LNCaP clone FGC (cell line): ENCODE results near the gene TRAF3IP1.

ENCODE experiments used
- DNase-seq: peaks from one replicate; pipeline ENCODE4 v3.0.0-alpha.2; 2011; ENCODE audit warnings: low read depth
- H3K4me3 ChIP-seq: 2 replicates; pipeline ENCODE4 v1.5.1; 2011; ENCODE audit warnings: mild to moderate bottlenecking, low read depth, low read length, control low read depth
- TF ChIP-seq, protein P1 (sequence below): IDR thresholded peaks from 2 replicates; pipeline ENCODE4 v1.5.1; 2012; ENCODE audit warnings: mild to moderate bottlenecking; ENCODE audit not compliant: control insufficient read depth, insufficient read depth; ENCODE audit errors: extremely low read depth

The TRAF3IP1 gene

GRCh38 chr2:238358769-238359168 is 38.5 kb downstream of the TRAF3IP1 start:
- H3K4me3 ChIP-seq: no peak overlapping the region
- DNase-seq: no peak
- TF ChIP-seq, protein P1, sequence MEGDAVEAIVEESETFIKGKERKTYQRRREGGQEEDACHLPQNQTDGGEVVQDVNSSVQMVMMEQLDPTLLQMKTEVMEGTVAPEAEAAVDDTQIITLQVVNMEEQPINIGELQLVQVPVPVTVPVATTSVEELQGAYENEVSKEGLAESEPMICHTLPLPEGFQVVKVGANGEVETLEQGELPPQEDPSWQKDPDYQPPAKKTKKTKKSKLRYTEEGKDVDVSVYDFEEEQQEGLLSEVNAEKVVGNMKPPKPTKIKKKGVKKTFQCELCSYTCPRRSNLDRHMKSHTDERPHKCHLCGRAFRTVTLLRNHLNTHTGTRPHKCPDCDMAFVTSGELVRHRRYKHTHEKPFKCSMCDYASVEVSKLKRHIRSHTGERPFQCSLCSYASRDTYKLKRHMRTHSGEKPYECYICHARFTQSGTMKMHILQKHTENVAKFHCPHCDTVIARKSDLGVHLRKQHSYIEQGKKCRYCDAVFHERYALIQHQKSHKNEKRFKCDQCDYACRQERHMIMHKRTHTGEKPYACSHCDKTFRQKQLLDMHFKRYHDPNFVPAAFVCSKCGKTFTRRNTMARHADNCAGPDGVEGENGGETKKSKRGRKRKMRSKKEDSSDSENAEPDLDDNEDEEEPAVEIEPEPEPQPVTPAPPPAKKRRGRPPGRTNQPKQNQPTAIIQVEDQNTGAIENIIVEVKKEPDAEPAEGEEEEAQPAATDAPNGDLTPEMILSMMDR: no peak

DNA sequence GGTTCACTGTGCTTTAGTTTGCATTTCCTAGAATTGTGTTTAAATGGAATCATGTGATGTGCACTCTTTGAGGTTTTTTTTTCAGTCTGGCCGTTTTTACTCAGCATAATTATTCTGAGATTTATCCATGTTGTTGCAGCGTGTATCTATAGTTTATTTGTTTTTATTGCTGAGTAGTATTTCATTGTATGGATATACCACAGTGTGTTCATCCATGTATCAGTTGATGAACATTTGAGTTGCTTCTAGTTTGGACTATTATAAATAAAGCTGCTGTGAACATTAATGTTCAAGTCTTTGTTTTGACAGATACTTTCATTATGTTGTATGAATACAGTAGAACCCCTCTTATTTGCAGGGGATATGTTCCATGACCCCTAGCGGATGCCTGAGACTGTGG is 39.1 kb downstream of the TRAF3IP1 start:
- TF ChIP-seq, protein P1: no peak

DNA sequence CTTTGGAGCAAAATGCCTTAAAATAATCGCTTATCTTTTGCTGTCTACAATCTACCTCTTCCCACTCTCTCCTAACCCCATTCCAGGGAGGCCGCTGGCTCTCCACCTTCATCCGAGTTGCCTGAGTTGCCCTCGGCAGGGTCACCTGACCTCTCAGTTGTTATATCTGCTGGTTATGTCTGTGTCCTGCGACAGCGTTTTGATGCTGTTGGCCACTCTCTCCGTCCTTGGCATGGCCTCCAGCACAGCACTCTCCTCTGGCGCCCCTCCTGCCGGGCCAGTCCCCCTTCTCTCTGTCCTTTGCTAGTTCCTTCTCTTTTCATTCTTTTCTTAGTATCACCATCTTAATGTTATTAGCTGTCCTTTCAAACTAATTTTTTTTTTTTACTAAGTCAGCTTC is 41.6 kb downstream of the TRAF3IP1 start:
- no peak overlapping the region for H3K4me3 ChIP-seq
- no peak for DNase-seq
- TF ChIP-seq, protein P1: no peak

More for the DNA sequence above, 39.1 kb downstream of the TRAF3IP1 start:
- no peak for DNase-seq
- no peak overlapping the region for H3K4me3 ChIP-seq

DNA sequence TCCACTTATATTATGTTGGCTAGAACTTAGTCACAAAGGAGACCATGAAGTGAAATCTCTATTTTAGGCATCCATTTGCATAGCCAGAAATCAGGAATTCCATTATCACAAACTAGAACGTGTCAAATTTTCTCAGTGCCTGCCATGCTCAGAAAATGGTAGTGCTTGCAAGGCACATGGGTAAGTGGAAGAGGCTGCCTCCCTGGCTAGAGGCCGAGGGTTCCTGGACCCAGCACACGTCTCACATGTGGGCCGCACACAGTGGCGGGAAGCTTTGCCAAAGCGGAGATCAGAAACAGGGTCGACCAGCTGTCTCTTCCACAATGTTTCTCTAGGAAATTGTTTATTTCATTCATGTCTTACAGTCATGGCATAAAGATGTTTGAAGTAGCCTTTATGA is 42.3 kb downstream of the TRAF3IP1 start:
- TF ChIP-seq, protein P1: no peak
- no peak for DNase-seq
- no peak overlapping the region for H3K4me3 ChIP-seq

DNA sequence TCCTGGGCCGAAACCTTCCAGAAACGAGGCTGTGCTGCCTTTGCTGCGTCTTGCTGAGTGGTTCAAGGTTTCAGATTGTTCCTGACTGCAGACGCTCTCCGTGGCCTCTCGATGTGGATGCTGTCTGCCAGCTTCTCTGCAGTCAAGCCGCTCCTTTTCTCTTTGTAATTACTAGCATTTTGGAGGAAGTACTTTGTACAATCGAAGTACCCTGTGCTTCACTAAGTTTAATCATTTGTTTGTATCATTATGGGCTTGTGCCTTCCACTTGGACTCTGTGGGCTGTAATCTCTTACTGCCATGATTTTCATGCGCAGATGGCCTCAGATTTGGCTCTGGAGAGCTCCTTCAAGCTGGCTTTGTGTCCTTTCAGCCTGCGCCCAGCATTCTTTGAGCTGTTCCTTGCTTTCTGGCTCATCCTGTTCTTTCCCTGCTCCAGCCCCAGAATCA is 49.3 kb downstream of the TRAF3IP1 start:
- no peak overlapping the region for H3K4me3 ChIP-seq
- DNase-seq: no peak
- TF ChIP-seq, protein P1: no peak

DNA sequence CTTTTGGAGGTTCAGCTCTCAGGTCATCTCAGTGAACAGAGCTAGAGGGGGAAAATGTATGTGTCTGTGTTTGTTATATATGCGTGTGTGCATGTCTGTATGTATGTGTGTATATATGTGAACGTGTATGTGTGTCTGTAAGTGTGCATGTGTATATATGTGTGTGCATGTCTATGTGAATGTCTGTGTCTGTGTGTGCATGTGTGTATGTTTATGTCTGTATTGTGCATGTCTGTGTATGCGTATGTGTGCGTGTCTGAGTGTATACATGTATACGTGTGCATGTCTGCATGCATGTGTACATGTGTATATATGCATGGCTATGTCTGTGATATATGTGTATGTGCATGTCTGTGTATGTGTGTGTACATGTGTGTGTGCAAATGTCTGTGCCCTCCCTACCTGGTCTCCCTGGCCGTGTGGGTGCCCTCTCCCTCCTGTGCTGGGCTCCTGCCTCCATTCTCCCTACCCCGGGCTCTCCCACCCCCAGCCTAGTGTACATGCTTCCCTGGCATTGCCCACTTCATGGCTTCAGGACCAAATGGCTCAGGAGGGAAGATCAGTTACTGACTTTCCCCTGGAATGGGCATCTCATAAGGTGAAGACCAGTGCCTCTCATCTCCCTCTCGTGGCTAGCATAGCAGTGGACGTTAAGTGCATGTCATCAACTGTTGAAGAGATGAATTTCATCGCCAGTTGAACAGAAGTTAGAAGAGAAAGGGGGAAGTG is 49.9 kb downstream of the TRAF3IP1 start:
- H3K4me3 ChIP-seq: no peak overlapping the region
- TF ChIP-seq, protein P1: no peak
- DNase-seq: no peak
